GM23338 (cell line): Measurements from ENCODE around the gene IGF2BP2.

ENCODE experiments used
- CREB1 ChIP-seq: fragments of 250-450 bp; sonication (Bioruptor Pico); IDR thresholded peaks from 2 replicates; pipeline ENCODE4 v1.5.0; 2020; ENCODE audit warnings: low read depth, mild to moderate bottlenecking, moderate library complexity
- EZH2 ChIP-seq: fragments of 200-600 bp; sonication (generic); IDR thresholded peaks from one replicate; pipeline ENCODE4 v1.8.0; 2017; ENCODE audit warnings: antibody characterized with exemption, mild to moderate bottlenecking, low read depth; ENCODE audit not compliant: unreplicated experiment
- EZH2phosphoT487 ChIP-seq: fragments of 200-600 bp; sonication (generic); IDR thresholded peaks from one replicate; pipeline ENCODE4 v1.8.1; 2018; ENCODE audit warnings: antibody characterized with exemption; ENCODE audit not compliant: unreplicated experiment
- JUNB ChIP-seq: IDR thresholded peaks from one replicate; pipeline ENCODE4 v1.6.1; 2016; ENCODE audit warnings: antibody characterized with exemption; ENCODE audit not compliant: unreplicated experiment
- NANOG ChIP-seq: IDR thresholded peaks from 2 replicates; pipeline ENCODE4 v1.6.1; 2016; ENCODE audit warnings: antibody characterized with exemption, borderline replicate concordance
- POLR2AphosphoS5 ChIP-seq: IDR thresholded peaks from 2 replicates; pipeline ENCODE4 v1.6.1; 2016; ENCODE audit warnings: antibody characterized with exemption, low read depth
- REST ChIP-seq: IDR thresholded peaks from one replicate; pipeline ENCODE4 v1.6.1; 2018; ENCODE audit warnings: antibody characterized with exemption; ENCODE audit not compliant: unreplicated experiment
- STAT1 ChIP-seq: IDR thresholded peaks from one replicate; pipeline ENCODE4 v1.6.1; 2016; ENCODE audit warnings: antibody characterized with exemption; ENCODE audit not compliant: unreplicated experiment
- ZNF331 ChIP-seq: fragments of 250-450 bp; sonication (Bioruptor Pico); IDR thresholded peaks from 2 replicates; pipeline ENCODE4 v1.5.0; 2020; ENCODE audit warnings: low read depth, mild to moderate bottlenecking, moderate library complexity
- TF ChIP-seq, protein P1 (sequence below), 2 experiments: fragments of 200-600 bp in 1 of 2; sonication (generic) in 1 of 2; conservative IDR thresholded peaks; 2 replicates each; pipeline versions ENCODE4 v1.5.1 to v1.6.1; 2016 to 2017; ENCODE audit warnings: antibody characterized with exemption in 2 of 2, low read depth in 2 of 2, mild to moderate bottlenecking in 2 of 2, moderate library complexity in 1 of 2
- TF ChIP-seq, protein P2 (sequence below): fragments of 250-450 bp; sonication (Bioruptor Pico); IDR thresholded peaks from 2 replicates; pipeline ENCODE4 v1.5.0; 2020; ENCODE audit warnings: mild to moderate bottlenecking, moderate library complexity

DNA sequence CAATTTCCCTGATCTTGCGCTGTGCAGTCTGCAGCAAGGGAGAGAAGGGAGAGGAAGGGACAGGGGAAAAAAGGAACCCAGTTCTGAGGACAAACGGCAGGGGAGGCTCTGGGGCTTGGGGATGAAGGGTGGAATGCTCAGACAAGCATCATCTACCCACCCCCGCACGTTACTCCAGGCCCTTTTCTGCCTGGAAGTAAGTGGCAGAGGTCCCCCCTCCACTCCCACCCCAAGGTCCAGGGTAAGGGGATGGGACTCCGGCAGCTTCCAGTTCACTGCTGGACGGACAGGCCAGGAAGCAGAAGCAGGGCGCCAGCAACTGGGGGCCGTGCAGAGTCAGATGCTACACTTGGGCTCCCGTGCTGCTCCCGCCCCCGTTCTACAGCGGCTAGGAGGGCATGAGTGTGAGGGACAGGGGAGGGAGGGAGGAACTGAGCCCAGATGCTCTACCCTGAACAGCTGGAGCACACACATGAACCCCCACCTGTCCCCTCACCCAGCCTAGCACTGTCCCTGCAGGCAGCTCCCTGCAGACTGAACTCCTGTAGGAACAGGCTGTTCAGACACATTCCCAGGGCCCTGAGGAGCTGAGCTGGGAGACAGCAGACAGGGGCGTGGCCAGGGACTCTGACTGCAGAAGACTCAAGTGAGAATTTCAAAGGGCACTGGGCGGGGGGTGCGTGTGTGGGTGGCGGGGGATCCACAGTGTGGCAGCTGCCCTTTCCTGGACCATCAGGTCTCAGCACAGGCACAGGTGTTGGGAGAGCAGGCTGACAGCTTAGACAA, 179.1 kb downstream of the IGF2BP2 start:
- TF ChIP-seq, protein P1, sequence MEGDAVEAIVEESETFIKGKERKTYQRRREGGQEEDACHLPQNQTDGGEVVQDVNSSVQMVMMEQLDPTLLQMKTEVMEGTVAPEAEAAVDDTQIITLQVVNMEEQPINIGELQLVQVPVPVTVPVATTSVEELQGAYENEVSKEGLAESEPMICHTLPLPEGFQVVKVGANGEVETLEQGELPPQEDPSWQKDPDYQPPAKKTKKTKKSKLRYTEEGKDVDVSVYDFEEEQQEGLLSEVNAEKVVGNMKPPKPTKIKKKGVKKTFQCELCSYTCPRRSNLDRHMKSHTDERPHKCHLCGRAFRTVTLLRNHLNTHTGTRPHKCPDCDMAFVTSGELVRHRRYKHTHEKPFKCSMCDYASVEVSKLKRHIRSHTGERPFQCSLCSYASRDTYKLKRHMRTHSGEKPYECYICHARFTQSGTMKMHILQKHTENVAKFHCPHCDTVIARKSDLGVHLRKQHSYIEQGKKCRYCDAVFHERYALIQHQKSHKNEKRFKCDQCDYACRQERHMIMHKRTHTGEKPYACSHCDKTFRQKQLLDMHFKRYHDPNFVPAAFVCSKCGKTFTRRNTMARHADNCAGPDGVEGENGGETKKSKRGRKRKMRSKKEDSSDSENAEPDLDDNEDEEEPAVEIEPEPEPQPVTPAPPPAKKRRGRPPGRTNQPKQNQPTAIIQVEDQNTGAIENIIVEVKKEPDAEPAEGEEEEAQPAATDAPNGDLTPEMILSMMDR (conservative IDR thresholded peaks at IDR 0.05; ENCODE audit: low read depth in 2 of 2): no peak
- TF ChIP-seq POLR2AphosphoS5 (no peak), REST (no peak), EZH2phosphoT487 (no peak), EZH2 (no peak), ZNF331 (CRISPR knock-in tag) (no peak), STAT1 (no peak), JUNB (no peak), NANOG (no peak), CREB1 (no peak)
- TF ChIP-seq, protein P2, sequence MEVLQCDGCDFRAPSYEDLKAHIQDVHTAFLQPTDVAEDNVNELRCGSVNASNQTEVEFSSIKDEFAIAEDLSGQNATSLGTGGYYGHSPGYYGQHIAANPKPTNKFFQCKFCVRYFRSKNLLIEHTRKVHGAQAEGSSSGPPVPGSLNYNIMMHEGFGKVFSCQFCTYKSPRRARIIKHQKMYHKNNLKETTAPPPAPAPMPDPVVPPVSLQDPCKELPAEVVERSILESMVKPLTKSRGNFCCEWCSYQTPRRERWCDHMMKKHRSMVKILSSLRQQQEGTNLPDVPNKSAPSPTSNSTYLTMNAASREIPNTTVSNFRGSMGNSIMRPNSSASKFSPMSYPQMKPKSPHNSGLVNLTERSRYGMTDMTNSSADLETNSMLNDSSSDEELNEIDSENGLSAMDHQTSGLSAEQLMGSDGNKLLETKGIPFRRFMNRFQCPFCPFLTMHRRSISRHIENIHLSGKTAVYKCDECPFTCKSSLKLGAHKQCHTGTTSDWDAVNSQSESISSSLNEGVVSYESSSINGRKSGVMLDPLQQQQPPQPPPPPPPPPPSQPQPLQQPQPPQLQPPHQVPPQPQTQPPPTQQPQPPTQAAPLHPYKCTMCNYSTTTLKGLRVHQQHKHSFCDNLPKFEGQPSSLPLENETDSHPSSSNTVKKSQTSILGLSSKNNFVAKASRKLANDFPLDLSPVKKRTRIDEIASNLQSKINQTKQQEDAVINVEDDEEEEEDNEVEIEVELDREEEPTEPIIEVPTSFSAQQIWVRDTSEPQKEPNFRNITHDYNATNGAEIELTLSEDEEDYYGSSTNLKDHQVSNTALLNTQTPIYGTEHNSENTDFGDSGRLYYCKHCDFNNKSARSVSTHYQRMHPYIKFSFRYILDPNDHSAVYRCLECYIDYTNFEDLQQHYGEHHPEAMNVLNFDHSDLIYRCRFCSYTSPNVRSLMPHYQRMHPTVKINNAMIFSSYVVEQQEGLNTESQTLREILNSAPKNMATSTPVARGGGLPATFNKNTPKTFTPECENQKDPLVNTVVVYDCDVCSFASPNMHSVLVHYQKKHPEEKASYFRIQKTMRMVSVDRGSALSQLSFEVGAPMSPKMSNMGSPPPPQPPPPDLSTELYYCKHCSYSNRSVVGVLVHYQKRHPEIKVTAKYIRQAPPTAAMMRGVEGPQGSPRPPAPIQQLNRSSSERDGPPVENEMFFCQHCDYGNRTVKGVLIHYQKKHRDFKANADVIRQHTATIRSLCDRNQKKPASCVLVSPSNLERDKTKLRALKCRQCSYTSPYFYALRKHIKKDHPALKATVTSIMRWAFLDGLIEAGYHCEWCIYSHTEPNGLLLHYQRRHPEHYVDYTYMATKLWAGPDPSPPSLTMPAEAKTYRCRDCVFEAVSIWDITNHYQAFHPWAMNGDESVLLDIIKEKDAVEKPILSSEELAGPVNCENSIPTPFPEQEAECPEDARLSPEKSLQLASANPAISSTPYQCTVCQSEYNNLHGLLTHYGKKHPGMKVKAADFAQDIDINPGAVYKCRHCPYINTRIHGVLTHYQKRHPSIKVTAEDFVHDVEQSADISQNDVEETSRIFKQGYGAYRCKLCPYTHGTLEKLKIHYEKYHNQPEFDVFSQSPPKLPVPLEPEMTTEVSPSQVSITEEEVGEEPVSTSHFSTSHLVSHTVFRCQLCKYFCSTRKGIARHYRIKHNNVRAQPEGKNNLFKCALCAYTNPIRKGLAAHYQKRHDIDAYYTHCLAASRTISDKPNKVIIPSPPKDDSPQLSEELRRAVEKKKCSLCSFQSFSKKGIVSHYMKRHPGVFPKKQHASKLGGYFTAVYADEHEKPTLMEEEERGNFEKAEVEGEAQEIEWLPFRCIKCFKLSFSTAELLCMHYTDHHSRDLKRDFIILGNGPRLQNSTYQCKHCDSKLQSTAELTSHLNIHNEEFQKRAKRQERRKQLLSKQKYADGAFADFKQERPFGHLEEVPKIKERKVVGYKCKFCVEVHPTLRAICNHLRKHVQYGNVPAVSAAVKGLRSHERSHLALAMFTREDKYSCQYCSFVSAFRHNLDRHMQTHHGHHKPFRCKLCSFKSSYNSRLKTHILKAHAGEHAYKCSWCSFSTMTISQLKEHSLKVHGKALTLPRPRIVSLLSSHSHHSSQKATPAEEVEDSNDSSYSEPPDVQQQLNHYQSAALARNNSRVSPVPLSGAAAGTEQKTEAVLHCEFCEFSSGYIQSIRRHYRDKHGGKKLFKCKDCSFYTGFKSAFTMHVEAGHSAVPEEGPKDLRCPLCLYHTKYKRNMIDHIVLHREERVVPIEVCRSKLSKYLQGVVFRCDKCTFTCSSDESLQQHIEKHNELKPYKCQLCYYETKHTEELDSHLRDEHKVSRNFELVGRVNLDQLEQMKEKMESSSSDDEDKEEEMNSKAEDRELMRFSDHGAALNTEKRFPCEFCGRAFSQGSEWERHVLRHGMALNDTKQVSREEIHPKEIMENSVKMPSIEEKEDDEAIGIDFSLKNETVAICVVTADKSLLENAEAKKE (CRISPR knock-in tag): no peak
